SH-SY5Y (cell line): ENCODE data around the gene SOX12.

Experiments used
- GATA2 ChIP-seq: IDR thresholded peaks from 2 replicates; pipeline ENCODE4 v1.6.1; 2011; ENCODE audit warnings: mild to moderate bottlenecking, low read depth, low read length
- GATA3 ChIP-seq: IDR thresholded peaks from 2 replicates; pipeline ENCODE4 v1.6.1; 2011; ENCODE audit warnings: low read depth, mild to moderate bottlenecking, low read length, moderate library complexity

Gene SOX12

GRCh38 chr20:312067-312466, 13.3 kb upstream of the SOX12 start:
- TF ChIP-seq GATA3 (no peak), GATA2 (no peak)

DNA sequence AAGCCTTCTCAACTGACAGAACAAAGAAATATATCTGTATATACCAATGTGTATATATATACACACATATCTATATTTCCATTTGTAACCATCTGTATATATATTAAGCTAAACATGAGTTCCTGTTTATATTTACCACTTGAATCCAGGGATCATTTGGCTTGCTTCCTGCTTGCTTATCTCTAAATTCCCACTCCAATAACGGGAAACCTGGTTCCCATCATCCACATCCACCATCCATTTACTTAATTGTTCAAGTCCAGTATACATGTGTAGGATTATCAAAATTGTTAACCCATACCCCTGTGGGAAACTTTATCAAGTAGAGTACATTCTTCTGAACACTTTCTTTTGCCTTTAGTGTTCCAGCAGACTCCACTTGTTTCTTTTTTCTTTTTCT, 12.5 kb upstream of the SOX12 start:
- TF ChIP-seq GATA2 (no peak), GATA3 (no peak)

- TF ChIP-seq GATA3 (no peak), GATA2 (no peak)
Measured at GRCh38 chr20:313402-313801, 11.9 kb upstream of the SOX12 start.

DNA sequence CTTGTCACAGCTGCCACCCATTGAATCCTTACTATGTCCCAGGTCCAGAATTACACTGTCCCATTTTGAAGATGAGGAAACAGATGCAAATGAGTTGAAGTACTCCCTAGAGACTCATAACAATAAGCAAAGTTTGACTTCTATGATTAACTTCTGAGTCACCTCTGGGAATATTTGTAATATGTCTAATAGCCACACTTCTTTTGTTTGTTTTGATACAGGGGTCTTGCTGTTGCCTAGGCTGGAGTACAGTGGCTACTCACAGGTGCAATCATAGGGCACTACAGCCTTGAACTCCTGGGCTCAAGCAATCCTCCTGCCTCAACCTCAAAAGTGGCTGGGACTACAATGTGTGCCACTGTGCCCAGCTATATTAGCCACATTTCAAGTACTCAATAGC, 11.4 kb upstream of the SOX12 start:
- TF ChIP-seq GATA3: no peak
- TF ChIP-seq GATA2: no peak

DNA sequence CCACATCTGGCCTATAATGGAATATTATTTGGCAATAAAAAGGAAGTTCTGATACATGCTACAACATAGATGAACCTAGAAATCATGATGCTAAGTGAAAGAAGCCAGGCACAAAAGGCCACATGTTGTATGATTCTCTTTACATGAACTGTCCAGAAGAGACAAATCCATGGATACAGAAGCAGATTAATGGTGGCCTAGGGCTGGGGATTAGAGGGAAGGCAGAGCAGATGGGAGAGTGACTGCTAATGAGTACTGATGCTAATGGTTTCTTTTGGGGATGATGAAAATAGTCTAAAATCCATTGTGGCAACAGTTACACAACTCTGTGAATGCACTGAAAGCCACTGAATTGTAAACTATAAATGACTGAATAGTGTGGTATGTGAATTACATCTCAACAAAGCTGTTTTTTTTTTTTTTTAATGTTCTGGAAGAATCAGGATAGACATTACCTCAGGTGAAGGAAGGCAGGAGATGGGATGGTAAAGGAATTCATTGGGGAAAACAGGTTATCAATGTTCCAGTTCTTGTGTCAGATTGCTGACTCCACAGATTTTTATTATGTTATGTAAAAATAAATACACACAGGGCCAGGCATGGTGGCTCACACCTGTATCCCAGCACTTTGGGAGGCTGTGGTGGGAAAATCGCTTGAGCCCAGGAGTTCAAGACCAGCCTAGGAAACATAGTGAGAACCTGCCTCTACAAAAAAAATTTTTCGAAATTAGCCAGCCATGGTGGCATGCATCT, 8.9 kb upstream of the SOX12 start:
- TF ChIP-seq GATA3 (no peak), GATA2 (no peak)

DNA sequence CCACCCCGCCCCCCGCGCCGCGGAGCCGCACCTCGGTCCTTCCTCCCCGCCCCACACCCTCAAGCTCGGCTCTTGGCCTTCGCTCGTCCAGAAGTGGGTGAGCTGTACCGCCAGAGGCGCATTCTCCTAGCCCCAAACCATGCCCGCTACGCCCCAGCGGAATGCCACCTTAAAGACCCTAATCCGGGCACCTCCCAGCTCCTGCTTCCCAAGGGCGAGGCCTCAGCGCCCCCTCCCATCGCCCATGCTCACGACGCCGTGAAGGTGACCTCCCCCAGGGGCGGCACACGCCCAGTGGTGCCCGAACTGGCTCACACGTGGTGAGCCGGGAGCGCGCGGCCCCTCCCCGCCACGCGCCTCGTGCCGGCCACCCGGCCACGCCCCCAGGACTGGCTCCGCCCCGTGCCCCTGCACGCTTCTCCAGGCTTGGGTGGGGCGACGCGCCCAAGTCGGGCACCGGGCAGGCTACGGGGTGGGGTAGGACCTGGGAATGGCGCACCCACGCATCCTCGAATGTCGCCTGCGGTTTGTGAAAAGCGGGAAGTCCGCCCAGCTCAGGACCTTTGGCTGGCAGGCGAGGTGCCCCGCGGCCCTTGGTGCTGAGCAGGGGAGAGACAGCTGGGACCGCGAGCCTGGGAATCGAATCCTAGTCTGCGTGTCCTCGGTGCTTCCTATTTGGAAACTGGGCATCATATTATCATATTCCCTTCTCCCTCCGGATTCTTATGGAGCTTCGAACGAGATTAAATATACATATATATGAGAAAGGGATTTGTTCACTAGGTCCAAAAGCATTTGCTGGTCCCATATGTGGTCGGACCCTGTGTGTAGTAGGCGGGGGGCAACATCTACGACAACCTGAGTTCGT, 941 bp upstream of the SOX12 start:
- TF ChIP-seq GATA3 (no peak), GATA2 (no peak)

DNA sequence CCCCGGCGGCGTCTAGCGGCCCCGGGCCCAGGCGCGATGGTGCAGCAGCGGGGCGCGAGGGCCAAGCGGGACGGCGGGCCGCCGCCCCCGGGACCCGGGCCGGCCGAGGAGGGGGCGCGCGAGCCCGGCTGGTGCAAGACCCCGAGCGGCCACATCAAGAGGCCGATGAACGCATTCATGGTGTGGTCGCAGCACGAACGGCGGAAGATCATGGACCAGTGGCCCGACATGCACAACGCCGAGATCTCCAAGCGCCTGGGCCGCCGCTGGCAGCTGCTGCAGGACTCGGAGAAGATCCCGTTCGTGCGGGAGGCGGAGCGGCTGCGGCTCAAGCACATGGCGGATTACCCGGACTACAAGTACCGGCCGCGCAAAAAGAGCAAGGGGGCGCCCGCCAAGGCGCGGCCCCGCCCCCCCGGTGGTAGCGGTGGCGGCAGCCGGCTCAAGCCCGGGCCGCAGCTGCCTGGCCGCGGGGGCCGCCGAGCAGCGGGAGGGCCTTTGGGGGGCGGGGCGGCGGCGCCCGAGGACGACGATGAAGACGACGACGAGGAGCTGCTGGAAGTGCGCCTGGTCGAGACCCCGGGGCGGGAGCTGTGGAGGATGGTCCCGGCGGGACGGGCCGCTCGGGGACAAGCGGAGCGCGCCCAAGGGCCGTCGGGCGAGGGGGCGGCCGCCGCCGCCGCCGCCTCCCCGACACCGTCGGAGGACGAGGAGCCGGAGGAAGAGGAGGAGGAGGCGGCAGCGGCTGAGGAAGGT, 715 bp downstream of the SOX12 start:
- no peak for TF ChIP-seq GATA3
- no peak for TF ChIP-seq GATA2

- TF ChIP-seq GATA3 (no peak), GATA2 (no peak)
Measured at GRCh38 chr20:326645-327185, 1.4 kb downstream of the SOX12 start.

DNA sequence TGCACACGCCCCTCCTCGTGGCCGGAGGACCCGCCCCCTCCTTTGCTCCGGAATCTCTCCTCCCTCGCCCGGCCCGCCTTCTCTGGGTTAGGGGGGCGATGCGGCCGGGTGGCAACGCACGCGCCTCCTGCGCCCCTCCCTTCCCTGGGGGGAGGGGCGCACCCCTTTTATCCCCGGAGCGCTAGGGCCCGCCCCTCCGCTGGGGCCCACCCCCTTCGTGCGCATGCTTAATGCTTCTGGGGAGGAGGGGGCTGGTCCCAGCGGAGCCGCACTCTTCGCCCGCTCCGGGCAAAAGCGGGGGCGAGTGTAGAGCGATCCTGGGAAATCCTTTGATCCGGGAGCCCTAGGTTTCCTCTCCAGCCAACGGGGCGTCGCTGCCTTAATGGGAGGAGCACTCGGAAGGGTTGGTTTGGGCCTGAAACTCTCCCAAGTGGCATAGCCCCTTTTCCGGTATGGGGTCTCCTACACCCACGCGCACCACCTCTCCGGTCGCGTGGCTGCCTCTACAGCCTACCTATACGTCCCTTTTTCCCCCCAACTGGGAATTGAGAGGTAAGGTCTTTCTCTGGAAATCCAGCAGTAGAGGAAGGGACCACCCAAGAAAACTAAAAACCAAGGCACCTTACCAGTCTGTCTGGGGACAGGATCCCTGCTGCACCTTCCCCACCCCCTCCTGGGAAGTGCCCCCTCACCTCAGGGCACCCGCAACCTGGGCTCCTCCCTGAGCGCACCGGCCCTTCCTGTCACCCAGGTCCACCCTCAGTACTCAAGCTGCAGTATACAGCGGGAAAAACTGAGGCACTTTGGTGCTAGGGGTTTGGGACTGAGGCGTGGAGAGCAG, 2.1 kb downstream of the SOX12 start:
- TF ChIP-seq GATA3 (no peak), GATA2 (no peak)

DNA sequence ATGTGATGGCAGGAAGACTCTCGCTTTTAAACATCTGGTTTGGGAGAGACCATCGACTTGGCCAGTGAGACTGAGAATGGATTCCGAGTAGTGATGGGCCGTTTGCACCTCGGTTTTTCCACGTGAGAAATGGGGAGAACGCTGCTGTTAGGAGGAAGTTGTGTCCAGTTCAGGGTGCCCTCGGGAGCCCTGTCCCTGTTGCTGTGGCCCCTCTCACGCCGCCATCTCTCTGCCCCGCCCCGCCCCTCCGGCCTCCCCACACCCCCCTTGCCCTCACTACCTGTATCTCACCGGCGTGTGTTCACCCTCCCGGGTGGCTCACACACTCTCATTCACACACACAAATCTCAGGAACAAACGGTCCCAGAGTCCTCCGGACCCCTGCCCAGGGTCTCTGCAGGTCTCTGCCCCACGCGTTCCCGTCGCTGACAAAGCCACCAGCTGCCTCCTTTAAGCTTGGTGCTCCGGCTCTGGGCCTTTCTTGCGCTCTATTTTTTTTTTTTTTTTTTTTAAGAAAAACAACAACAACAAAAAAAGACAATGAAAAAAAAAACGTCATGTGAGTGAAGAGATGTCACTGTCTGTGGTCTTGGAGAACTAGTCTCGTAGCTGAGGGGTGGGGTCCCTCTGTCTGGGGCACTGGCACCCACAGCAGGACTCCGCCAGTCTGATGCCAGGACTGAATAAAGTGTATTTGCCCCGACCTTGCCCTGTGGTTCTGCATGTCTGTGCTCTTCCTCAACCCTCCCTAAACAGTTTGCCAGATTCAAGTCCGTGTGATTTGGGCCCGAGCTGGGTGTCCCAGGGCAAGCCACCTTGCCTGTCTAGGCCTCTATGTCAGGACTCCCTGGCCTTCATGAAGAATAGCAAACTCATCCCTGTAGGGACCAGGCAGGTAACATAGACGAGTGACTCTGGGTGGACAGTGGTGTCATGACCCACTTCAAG, 2.9 kb downstream of the SOX12 start:
- TF ChIP-seq GATA3: no peak
- TF ChIP-seq GATA2: no peak

DNA sequence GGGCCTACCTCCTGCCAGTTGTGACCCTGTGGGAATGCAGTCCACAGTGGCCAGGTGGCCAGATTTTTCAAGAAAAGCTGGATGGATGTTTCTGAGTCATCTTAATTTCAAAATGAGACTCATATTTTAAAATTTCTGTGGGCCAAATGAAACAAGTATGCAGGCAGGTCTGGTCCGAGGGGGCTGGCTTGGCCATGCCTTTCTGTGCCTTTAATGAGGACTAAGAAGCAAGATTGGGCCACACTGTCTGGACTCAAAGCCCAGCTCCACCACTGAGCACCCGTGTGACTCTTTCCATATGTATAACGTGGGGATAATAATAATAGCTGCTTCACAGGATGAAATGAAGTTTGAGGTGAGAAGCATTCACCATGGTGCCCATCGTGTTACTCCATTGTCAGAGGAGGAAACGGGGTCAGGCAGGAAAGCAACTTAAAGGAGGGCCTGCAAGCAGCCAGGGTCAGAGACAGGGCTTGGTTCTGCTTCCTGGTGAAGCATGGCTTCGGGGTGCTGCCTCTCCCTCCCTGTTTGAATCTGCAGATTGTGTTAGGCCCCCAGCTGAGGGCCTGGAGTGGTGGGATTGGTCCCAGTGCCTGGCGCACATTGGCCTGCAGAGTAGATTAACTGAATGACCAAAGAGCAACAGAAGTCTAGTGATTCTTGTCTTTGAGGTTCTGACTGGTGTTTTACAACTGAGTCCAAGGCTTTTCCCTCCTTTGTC, 3.8 kb downstream of the SOX12 start:
- TF ChIP-seq GATA2 (no peak), GATA3 (no peak)

GRCh38 chr20:329851-330232, 4.5 kb downstream of the SOX12 start:
- TF ChIP-seq GATA3 (no peak), GATA2 (no peak)
